ENCODE results near the gene PKP3. TPM values are rescaled to one million over a fixed set of nuclear protein-coding genes. Genes with fewer than 3 reads are reported as not detected.

The PKP3 gene
- polyA plus RNA-seq, 2 of the 4 experiments (the other 2 are of a cell fraction): 12.1 to 25.9 TPM

- H3K4me3 ChIP-seq: no peak overlapping the region
- 87% methylated on average over 9 of the region's 9 CpGs for WGBS (ENCODE audit: missing lambda C conversion rate)
- no peak for TF ChIP-seq TP53 (CRISPR knock-in tag; IDR thresholded peaks at IDR 0.05)
- no peak for TF ChIP-seq NFE2L2 (conservative IDR thresholded peaks at IDR 0.05; ENCODE audit: low read length)
- no peak for TF ChIP-seq HOXB5 (CRISPR knock-in tag; IDR thresholded peaks at IDR 0.05)
- no peak for TF ChIP-seq NPAS2 (CRISPR knock-in tag; IDR thresholded peaks at IDR 0.05; ENCODE audit: borderline replicate concordance)
Observed at GRCh38 chr11:414318-414857, 20.4 kb downstream of the PKP3 start.

DNA sequence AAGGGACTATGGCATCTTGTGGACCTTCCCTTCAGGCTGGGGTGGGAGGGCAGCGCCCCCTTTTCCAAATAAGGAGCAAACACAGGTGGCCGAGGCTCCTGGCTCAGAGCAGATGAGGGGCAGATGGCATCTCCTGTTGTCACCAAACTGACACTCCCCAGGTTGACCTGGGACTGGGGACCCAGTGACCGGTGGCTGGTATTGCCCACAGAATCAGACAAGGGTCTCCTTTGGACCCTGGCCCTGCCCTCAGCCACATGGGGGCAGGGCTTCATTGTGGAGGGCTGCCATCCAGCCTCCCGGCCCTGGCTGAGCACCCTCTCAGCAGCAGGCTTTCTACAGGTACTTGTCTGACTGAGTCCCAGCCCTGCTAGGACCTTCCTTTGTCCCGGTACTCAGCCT is 21.6 kb downstream of the PKP3 start:
- ChIA-PET POLR2A (interaction anchor here (0.9 kb wide), 1 partner anchor 32 kb away, joined by 3 read pairs; no protein-coding TSS in a partner anchor), CTCF (interaction anchor here (0.6 to 1.8 kb wide), 3 partner anchors 8 to 51 kb away, joined by 4 to 7 read pairs (median 5); no protein-coding TSS in a partner anchor)
- ATAC-seq: no peak
- Histone ChIP-seq H3K4me1 (peaks cover 15% of the 10 kb centered on the region), H3K27ac (no peak overlapping the region), H3K4me2 (no peak overlapping the region), H3K4me3 (no peak overlapping the region), H3K9me3 (no peaks in the 10 kb centered on the region)
- no peak for TF ChIP-seq NPAS2 (CRISPR knock-in tag; IDR thresholded peaks at IDR 0.05; ENCODE audit: borderline replicate concordance)
- TF ChIP-seq ZSCAN20 (CRISPR knock-in tag; IDR thresholded peaks at IDR 0.05): no peak
- no peak for TF ChIP-seq CBX8 (IDR thresholded peaks at IDR 0.05)
- no peak for TF ChIP-seq EHF (CRISPR knock-in tag; IDR thresholded peaks at IDR 0.05)
- TF ChIP-seq BCL3 (IDR thresholded peaks at IDR 0.05): no peak
- no peak for FAIRE-seq
- no peak for DNase-seq (ENCODE audit: low read depth in 1 of 2, low spot score in 1 of 2)
- WGBS (ENCODE audit: missing lambda C conversion rate): 100% methylated on average over 2 of the region's 5 CpGs

More at GRCh38 chr11:414318-414857, 20.4 kb downstream of the PKP3 start:
- POLR2A ChIA-PET: no interaction called here
- no peak overlapping the region for H3K4me2 ChIP-seq
- no peak for DNase-seq (ENCODE audit: low read depth in 1 of 2, low spot score in 1 of 2)
- peaks cover 26% of the 10 kb centered on the region for H3K4me1 ChIP-seq
- no peak for FAIRE-seq
- CTCF ChIA-PET: interaction anchor here (1.0 to 2.1 kb wide), 2 partner anchors 11 to 34 kb away, joined by 3 to 8 read pairs; no protein-coding TSS in a partner anchor
- H3K9me3 ChIP-seq: no peaks in the 10 kb centered on the region
- H3K27ac ChIP-seq: no peak overlapping the region
- ATAC-seq: peak in 1 of 2 experiments; percentile 1; a peak in 2 of 6 replicates

- ATAC-seq (no peak), DNase-seq (ENCODE audit: low read depth in 1 of 2, low spot score in 1 of 2) (no peak), FAIRE-seq (no peak)
- peaks cover 15% of the 10 kb centered on the region for H3K4me1 ChIP-seq
- no peaks in the 10 kb centered on the region for H3K9me3 ChIP-seq
- ChIA-PET CTCF (interaction anchor here (0.6 to 1.8 kb wide), 3 partner anchors 9 to 50 kb away, joined by 4 to 7 read pairs (median 5); no protein-coding TSS in a partner anchor), POLR2A (interaction anchor here (0.9 kb wide), 2 partner anchors 9 to 32 kb away, joined by 3 to 7 read pairs; no protein-coding TSS in a partner anchor)
- H3K4me3 ChIP-seq: peak overlapping the region; percentile 53
- H3K4me2 ChIP-seq: peak overlapping the region; percentile 100
- H3K27ac ChIP-seq: peak overlapping the region; percentile 73 to 88
- WGBS (ENCODE audit: missing lambda C conversion rate): 89% methylated on average over 30 of the region's 45 CpGs
- TF ChIP-seq, protein P1, sequence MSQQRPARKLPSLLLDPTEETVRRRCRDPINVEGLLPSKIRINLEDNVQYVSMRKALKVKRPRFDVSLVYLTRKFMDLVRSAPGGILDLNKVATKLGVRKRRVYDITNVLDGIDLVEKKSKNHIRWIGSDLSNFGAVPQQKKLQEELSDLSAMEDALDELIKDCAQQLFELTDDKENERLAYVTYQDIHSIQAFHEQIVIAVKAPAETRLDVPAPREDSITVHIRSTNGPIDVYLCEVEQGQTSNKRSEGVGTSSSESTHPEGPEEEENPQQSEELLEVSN (IDR thresholded peaks at IDR 0.05; ENCODE audit: borderline replicate concordance, low read depth): no peak
- TF ChIP-seq ZSCAN20 (CRISPR knock-in tag; IDR thresholded peaks at IDR 0.05): no peak
- no peak for TF ChIP-seq RCOR1 (IDR thresholded peaks at IDR 0.05; ENCODE audit: low read depth, low read length)
- no peak for TF ChIP-seq TP53 (CRISPR knock-in tag; IDR thresholded peaks at IDR 0.05)
- TF ChIP-seq HDAC2 (IDR thresholded peaks at IDR 0.05): no peak
- TF ChIP-seq FOSB (CRISPR knock-in tag; IDR thresholded peaks at IDR 0.05): no peak
- TF ChIP-seq, protein P2, sequence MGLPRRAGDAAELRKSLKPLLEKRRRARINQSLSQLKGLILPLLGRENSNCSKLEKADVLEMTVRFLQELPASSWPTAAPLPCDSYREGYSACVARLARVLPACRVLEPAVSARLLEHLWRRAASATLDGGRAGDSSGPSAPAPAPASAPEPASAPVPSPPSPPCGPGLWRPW (IDR thresholded peaks at IDR 0.05): no peak
- no peak for TF ChIP-seq KDM1A (IDR thresholded peaks at IDR 0.05; ENCODE audit: low read depth)
- TF ChIP-seq JUN (IDR thresholded peaks at IDR 0.05): no peak
- TF ChIP-seq NFE2L2 (conservative IDR thresholded peaks at IDR 0.05; ENCODE audit: low read length): no peak
Observed at GRCh38 chr11:416051-416756, 22.2 kb downstream of the PKP3 start.
